HepG2 (cell line): ENCODE measurements around the gene CBLB. TPM values are rescaled to one million over a fixed set of nuclear protein-coding genes. Genes with fewer than 3 reads are reported as not detected.

Experiments used
- ATAC-seq: fragments of 200-7000 bp; cut with Tn5 transposase; 3 replicates; pipeline ENCODE4 v1.9.1; 2020; ENCODE audit warnings: mild to moderate bottlenecking, moderate library complexity
- BruUV-seq: library from RNA; stranded (reverse); fragments of 400-500 nt; replicated peaks from 2 replicates; lab custom pipeline; 2021; lab: Mats Ljungman, UMichigan
- CTCF ChIA-PET: fragments of 300-600 bp; formaldehyde crosslinking; extraction: SDS; loops from one replicate; lab custom pipeline; 2021; ENCODE audit warnings: low total read pairs, inconsistent platforms, low intra/inter-chr PET ratio; lab: Yijun Ruan, JAX
- POLR2A ChIA-PET: fragments of 350-600 bp; sonication (Branson Sonifier 250); formaldehyde crosslinking; loops from one replicate; lab custom pipeline; 2020; ENCODE audit warnings: antibody characterized with exemption, inconsistent platforms; lab: Yijun Ruan, JAX
- DNase-seq: peaks from one replicate; pipeline ENCODE4 v3.0.0-alpha.2; 2015; ENCODE audit warnings: low spot score
- FAIRE-seq: peaks from 3 replicates; lab custom pipeline; 2011; peaks lifted over from hg19 to GRCh38; lab: Jason Lieb, UNC
- H2AFZ ChIP-seq: one replicate; pipeline ENCODE4 v1.6.1; 2011; ENCODE audit warnings: low read length, inconsistent platforms
- H3K27ac ChIP-seq: fragments of 300-600 bp; 3 replicates; pipeline ENCODE4 v1.8.0; 2011; ENCODE audit warnings: mixed run types, mild to moderate bottlenecking, mixed read lengths, low read length, inconsistent platforms; ENCODE audit not compliant: insufficient read depth; ENCODE audit errors: extremely low read length
- H3K27me3 ChIP-seq, 2 experiments: fragments of 200-600 bp in 1 of 2; 2 replicates in 1 of 2; 3 replicates in 1 of 2; pipeline versions ENCODE4 v1.6.0 to v1.8.0; 2011; ENCODE audit warnings: low read length in 2 of 2, mild to moderate bottlenecking in 2 of 2, moderate library complexity in 2 of 2, inconsistent platforms in 1 of 2; ENCODE audit not compliant: insufficient read depth in 2 of 2, control insufficient read depth in 1 of 2
- H3K36me3 ChIP-seq, 2 experiments: fragments of 200-600 bp in 1 of 2; replicated peaks in 1 of 2; 2 replicates in 1 of 2; 3 replicates in 1 of 2; pipeline versions ENCODE4 v1.5.1 to v1.8.0; 2011; ENCODE audit warnings: low read length in 2 of 2, inconsistent platforms in 1 of 2; ENCODE audit not compliant: insufficient read depth in 2 of 2, control insufficient read depth in 1 of 2
- H3K4me1 ChIP-seq: 2 replicates; pipeline ENCODE4 v1.5.1; 2012; ENCODE audit warnings: low read length, inconsistent platforms; ENCODE audit not compliant: insufficient read depth
- H3K4me2 ChIP-seq: 2 replicates; pipeline ENCODE4 v1.6.0; 2011; ENCODE audit warnings: low read depth, low read length, inconsistent platforms
- H3K4me3 ChIP-seq, 3 experiments: fragments of 200-600 bp in 1 of 3; sonication (generic), shearing (Covaris generic) in 1 of 3; replicated peaks in 1 of 3; 2 replicates each; pipeline ENCODE4 v1.5.1; 2011 to 2016; ENCODE audit warnings: low read length in 3 of 3, inconsistent platforms in 2 of 3, low read depth in 2 of 3, mild to moderate bottlenecking in 2 of 3, control low read depth in 1 of 3, mixed read lengths in 1 of 3; ENCODE audit not compliant: insufficient read depth in 1 of 3
- H3K79me2 ChIP-seq: one replicate; pipeline ENCODE4 v1.6.1; 2011; ENCODE audit warnings: low read length, inconsistent platforms; ENCODE audit not compliant: insufficient read depth
- H3K9ac ChIP-seq: 2 replicates; pipeline ENCODE4 v1.6.0; 2011; ENCODE audit warnings: mild to moderate bottlenecking, low read depth, low read length, inconsistent platforms; ENCODE audit not compliant: insufficient read depth
- H3K9me3 ChIP-seq: 2 replicates; pipeline ENCODE4 v1.5.1; 2012; ENCODE audit warnings: mild to moderate bottlenecking, low read length
- H4K20me1 ChIP-seq: 2 replicates; pipeline ENCODE4 v1.6.0; 2011; ENCODE audit warnings: inconsistent platforms, mild to moderate bottlenecking, low read length, moderate library complexity; ENCODE audit not compliant: insufficient read depth
- CREM ChIP-seq, 2 experiments: sonication (generic) in 1 of 2; formaldehyde crosslinking in 1 of 2; IDR thresholded peaks; 2 replicates each; pipeline versions ENCODE4 v1.4.0 to v1.6.1; 2016 to 2020; ENCODE audit warnings: antibody characterized with exemption in 1 of 2, mild to moderate bottlenecking in 1 of 2, missing genetic modification reagents in 1 of 2
- DR1 ChIP-seq: sonication (generic); formaldehyde crosslinking; IDR thresholded peaks from 2 replicates; pipeline ENCODE4 v1.8.0; 2021; ENCODE audit warnings: mild to moderate bottlenecking, missing genetic modification reagents, inconsistent platforms
- ETV5 ChIP-seq: IDR thresholded peaks from 2 replicates; pipeline ENCODE4 v1.6.1; 2018; ENCODE audit warnings: missing biosample characterization, missing genetic modification reagents, inconsistent platforms, borderline replicate concordance
- GPN1 ChIP-seq: sonication (generic); formaldehyde crosslinking; IDR thresholded peaks from 2 replicates; pipeline ENCODE4 v1.5.1; 2020; ENCODE audit warnings: missing genetic modification reagents, borderline replicate concordance
- MTA1 ChIP-seq: sonication (generic); formaldehyde crosslinking; IDR thresholded peaks from 2 replicates; pipeline ENCODE4 v1.4.0; 2020; ENCODE audit warnings: missing genetic modification reagents, mild to moderate bottlenecking, borderline replicate concordance
- NBN ChIP-seq: fragments of 450-650 bp; conservative IDR thresholded peaks from 2 replicates; pipeline ENCODE4 v1.6.1; 2017
- RFX3 ChIP-seq: IDR thresholded peaks from 2 replicates; pipeline ENCODE4 v1.6.1; 2016; ENCODE audit warnings: missing biosample characterization, missing genetic modification reagents
- SRSF1 ChIP-seq: fragments of 200-400 bp; formaldehyde crosslinking; optimal IDR thresholded peaks from 2 replicates; pipeline ENCODE3; 2017; ENCODE audit warnings: mild to moderate bottlenecking, low read depth, low read length, moderate library complexity
- SYNCRIP ChIP-seq: fragments of 200-400 bp; formaldehyde crosslinking; IDR thresholded peaks from 2 replicates; pipeline ENCODE4 v1.6.1; 2018; ENCODE audit warnings: mild to moderate bottlenecking, low read depth, low read length; ENCODE audit not compliant: insufficient read depth
- ZBTB4 ChIP-seq: sonication (generic); formaldehyde crosslinking; IDR thresholded peaks from 2 replicates; pipeline ENCODE4 v1.4.0; 2020; ENCODE audit warnings: missing genetic modification reagents, mild to moderate bottlenecking, borderline replicate concordance
- ZFY ChIP-seq: sonication (generic); formaldehyde crosslinking; IDR thresholded peaks from 2 replicates; pipeline ENCODE4 v1.4.0; 2020; ENCODE audit warnings: missing genetic modification reagents
- ZNF10 ChIP-seq: sonication (generic); formaldehyde crosslinking; IDR thresholded peaks from 2 replicates; pipeline ENCODE4 v1.4.0; 2020; ENCODE audit warnings: mild to moderate bottlenecking, low read depth, missing genetic modification reagents, borderline replicate concordance
- ZNF136 ChIP-seq: sonication (generic); formaldehyde crosslinking; IDR thresholded peaks from 2 replicates; pipeline ENCODE4 v1.8.1; 2022; ENCODE audit warnings: low read depth, mild to moderate bottlenecking, moderate library complexity, missing genetic modification reagents
- ZNF761 ChIP-seq: sonication (generic); formaldehyde crosslinking; conservative IDR thresholded peaks from 2 replicates; pipeline ENCODE4 v1.4.0; 2020; ENCODE audit warnings: mild to moderate bottlenecking, missing genetic modification reagents
- ZNF879 ChIP-seq: sonication (generic); formaldehyde crosslinking; IDR thresholded peaks from 2 replicates; pipeline ENCODE4 v1.8.1; 2023; ENCODE audit warnings: missing genetic modification reagents
- WGBS: methylation state at CpG from one replicate; pipeline ENCODE4 v1.1.6; 2017; ENCODE audit warnings: low lambda C conversion rate; 5-methylcytosine and 5-hydroxymethylcytosine counted together
- in situ Hi-C: cut with HindIII; loops from 2 replicates; pipeline ENCODE4 v1.10.0; 2017; ENCODE audit warnings: low pct_unique_long_range_greater_than_20kb; ENCODE audit not compliant: extremely low pct_ligation_motif_present
- intact Hi-C: fragments of 100-400 bp; cut with micrococcal nuclease; formaldehyde crosslinking; loops from one replicate; pipeline ENCODE4 v1.10.0; 2022; ENCODE audit not compliant: unreplicated experiment
- polyA plus RNA-seq, 8 experiments: library from polyadenylated mRNA; depleted of rRNA in 3 of 8; stranded (reverse) in 7 of 8; unstranded in 1 of 8; fragments of >200 nt; fragmentation: Illumina TruSeq in 4 of 8; extraction: Trizol in 4 of 8; gene quantifications; 2 replicates each; pipeline versions ENCODE4 v1.2.1 to v1.2.3, GENCODE V29; 2011 to 2016; ENCODE audit warnings: low read depth in 4 of 8, missing spikeins in 1 of 8, mixed read lengths in 1 of 8; ENCODE audit not compliant: insufficient read depth in 1 of 8
- total RNA-seq, 5 experiments: library from RNA; depleted of rRNA; stranded (reverse); fragments of >200 nt; fragmentation: Illumina TruSeq; extraction: Trizol; gene quantifications; 2 replicates each; pipeline ENCODE4 v1.2.3, GENCODE V29; 2016; ENCODE audit warnings: low read depth in 1 of 5
- TF ChIP-seq, protein P1 (sequence below): sonication (generic); formaldehyde crosslinking; IDR thresholded peaks from 2 replicates; pipeline ENCODE4 v1.4.0; 2020; ENCODE audit warnings: missing genetic modification reagents, low read depth, mild to moderate bottlenecking, borderline replicate concordance
- TF ChIP-seq, protein P2 (sequence below): sonication (generic); formaldehyde crosslinking; IDR thresholded peaks from 2 replicates; pipeline ENCODE4; 2020; ENCODE audit warnings: missing genetic modification reagents, mild to moderate bottlenecking, borderline replicate concordance

The CBLB gene
- total and polyA plus RNA-seq, 2 of the 13 experiments (the other 11 are each of a cell fraction or from before 2014, with no cell fraction given), result 9.8 to 16.4 TPM

DNA sequence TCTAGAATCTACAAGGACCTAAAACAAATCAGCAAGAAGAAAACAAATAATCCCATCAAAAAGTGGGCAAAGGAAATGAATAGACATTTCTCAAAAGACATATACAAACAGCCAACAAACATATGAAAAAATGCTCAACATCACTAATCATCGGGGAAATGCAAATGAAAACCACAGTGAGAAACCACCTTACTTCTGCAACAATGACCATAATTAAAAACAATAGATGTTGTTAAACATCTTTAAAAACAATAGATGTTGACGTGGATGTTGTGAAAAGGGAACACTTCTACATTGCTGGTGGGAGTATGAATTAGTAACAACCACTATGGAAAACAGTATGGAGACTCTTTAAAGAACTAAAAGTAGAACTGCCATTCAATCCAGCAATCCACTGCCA, 96.2 kb downstream of the CBLB start:
- no peaks in the 10 kb centered on the region for H3K9me3 ChIP-seq
- CTCF ChIA-PET, result no interaction called here
- POLR2A ChIA-PET, result no interaction called here
- 92% methylated on average over 2 of the region's 2 CpGs for WGBS
- DNase-seq (no peak), ATAC-seq (no peak), FAIRE-seq (no peak)
- H3K27ac ChIP-seq, result no peak overlapping the region
- H3K79me2 ChIP-seq, result no peaks in the 10 kb centered on the region
- BruUV-seq, result no TSS peak
- no peak overlapping the region for H3K4me2 ChIP-seq
- intact Hi-C loops (no loop called here), in situ Hi-C loops (no loop called here)
- no peak overlapping the region for H3K9ac ChIP-seq
- H2AFZ ChIP-seq, result no peak overlapping the region
- no peak overlapping the region for H3K4me3 ChIP-seq
- H3K4me1 ChIP-seq, result no peaks in the 10 kb centered on the region
- H4K20me1 ChIP-seq, result peaks cover 10% of the 10 kb centered on the region; the same call in 1 of the 2 replicates
- peaks cover 0 to 4% of the 10 kb centered on the region in 2 experiments; a peak in 2 of 5 replicates for H3K36me3 ChIP-seq
- no peaks in the 10 kb centered on the region for H3K27me3 ChIP-seq
- TF ChIP-seq ZNF761, result no peak
- no peak for TF ChIP-seq ZBTB4
- no peak for TF ChIP-seq RFX3
- no peak for TF ChIP-seq ZNF879 (CRISPR knock-in tag)
- TF ChIP-seq CREM (IDR thresholded peaks at IDR 0.05), result no peak
- no peak for TF ChIP-seq CREM (CRISPR knock-in tag; IDR thresholded peaks at IDR 0.05)
- no peak for TF ChIP-seq MTA1 (CRISPR knock-in tag)
- no peak for TF ChIP-seq SRSF1
- TF ChIP-seq ETV5, result no peak
- no peak for TF ChIP-seq ZFY (CRISPR knock-in tag)
- TF ChIP-seq ZNF136 (CRISPR knock-in tag), result no peak
- no peak for TF ChIP-seq SYNCRIP
- TF ChIP-seq DR1 (CRISPR knock-in tag), result no peak
- no peak for TF ChIP-seq GPN1 (CRISPR knock-in tag)
- TF ChIP-seq, protein P1, sequence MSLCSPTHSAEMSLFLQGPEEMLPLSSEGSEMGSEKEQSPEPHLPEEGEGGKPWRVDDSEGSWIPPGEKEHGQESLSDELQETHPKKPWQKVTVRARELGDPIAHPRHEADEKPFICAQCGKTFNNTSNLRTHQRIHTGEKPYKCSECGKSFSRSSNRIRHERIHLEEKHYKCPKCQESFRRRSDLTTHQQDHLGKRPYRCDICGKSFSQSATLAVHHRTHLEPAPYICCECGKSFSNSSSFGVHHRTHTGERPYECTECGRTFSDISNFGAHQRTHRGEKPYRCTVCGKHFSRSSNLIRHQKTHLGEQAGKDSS, result no peak
- TF ChIP-seq, protein P2, sequence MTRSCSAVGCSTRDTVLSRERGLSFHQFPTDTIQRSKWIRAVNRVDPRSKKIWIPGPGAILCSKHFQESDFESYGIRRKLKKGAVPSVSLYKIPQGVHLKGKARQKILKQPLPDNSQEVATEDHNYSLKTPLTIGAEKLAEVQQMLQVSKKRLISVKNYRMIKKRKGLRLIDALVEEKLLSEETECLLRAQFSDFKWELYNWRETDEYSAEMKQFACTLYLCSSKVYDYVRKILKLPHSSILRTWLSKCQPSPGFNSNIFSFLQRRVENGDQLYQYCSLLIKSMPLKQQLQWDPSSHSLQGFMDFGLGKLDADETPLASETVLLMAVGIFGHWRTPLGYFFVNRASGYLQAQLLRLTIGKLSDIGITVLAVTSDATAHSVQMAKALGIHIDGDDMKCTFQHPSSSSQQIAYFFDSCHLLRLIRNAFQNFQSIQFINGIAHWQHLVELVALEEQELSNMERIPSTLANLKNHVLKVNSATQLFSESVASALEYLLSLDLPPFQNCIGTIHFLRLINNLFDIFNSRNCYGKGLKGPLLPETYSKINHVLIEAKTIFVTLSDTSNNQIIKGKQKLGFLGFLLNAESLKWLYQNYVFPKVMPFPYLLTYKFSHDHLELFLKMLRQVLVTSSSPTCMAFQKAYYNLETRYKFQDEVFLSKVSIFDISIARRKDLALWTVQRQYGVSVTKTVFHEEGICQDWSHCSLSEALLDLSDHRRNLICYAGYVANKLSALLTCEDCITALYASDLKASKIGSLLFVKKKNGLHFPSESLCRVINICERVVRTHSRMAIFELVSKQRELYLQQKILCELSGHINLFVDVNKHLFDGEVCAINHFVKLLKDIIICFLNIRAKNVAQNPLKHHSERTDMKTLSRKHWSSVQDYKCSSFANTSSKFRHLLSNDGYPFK (CRISPR knock-in tag), result no peak
- no peak for TF ChIP-seq NBN
- TF ChIP-seq ZNF10 (CRISPR knock-in tag), result no peak
